Tracheal epithelial cell (primary cell): ENCODE results near the gene ASB10. TPM values are rescaled to one million over a fixed set of nuclear protein-coding genes. Genes with fewer than 3 reads are reported as not detected.

ENCODE experiments used
- total RNA-seq: library from RNA; depleted of rRNA; stranded (reverse); fragments of >200 nt; gene quantifications from 2 replicates; pipeline ENCODE4 v1.2.1, GENCODE V29; 2014

The ASB10 gene
- not detected in 2 replicates for total RNA-seq

GRCh38 chr7:151186640-151187408 lies at the start of gene ASB10:
Gene ASB10, minus strand, starts transcription at chr7:151187250. Its CDS starts 120 bp downstream, at chr7:151187130.

GRCh38 chr7:151232091-151232916 lies 45.3 kb upstream of the ASB10 start, which contains the start of gene CHPF2:
Gene CHPF2, plus strand, starts transcription at chr7:151232483. Its CDS starts 1,529 bp downstream, at chr7:151234012.

DNA sequence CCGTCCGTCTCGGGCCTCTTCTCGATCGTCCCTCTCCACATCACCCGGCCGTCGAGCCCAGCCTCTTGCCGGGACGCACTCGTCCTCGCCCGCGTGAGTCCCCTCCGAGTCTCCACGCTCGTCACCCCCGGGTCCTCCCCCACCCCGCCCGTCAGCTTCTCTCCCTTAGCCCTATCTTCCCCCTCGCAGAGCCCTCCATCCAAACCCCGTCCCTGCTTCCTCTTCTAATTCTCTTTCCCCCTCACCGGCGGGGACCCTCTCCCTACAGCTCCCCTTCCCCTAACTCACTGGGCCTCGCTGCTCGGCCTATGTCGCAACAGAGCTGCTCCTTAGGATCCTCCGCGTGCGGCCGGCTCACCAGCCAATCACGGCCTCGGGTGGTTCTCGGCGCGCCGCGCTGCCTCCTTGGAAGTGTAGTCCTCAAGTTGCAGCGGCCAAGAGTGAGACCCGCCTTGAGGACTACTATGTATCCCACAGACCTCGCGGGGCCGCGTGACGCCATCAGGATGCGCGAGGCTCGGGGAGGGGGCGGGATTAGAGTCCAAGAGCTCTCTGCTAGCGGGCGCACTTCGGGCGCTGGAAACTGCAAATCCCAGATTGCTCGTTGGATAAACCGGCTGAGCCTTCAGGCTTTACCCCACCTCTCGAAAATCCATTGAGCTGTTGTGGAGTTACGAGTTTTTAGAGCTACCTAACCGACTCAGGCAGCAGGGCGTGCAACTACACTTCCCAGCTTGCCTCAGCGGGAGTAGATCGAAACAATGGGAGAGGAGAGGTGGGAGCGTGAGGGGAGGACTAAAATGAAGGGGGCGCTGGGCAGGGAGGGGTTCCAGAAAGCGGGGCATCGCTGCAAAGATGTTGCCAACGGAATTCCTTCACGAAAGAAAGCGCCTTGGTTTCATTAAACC lies 40.1 kb upstream of the ASB10 start, which contains the start of gene ABCF2:
Gene ABCF2 (minus strand): TSS at position 331 of the 908 bp plus-strand sequence. CDS start 747 bp downstream, outside the sequence.

DNA sequence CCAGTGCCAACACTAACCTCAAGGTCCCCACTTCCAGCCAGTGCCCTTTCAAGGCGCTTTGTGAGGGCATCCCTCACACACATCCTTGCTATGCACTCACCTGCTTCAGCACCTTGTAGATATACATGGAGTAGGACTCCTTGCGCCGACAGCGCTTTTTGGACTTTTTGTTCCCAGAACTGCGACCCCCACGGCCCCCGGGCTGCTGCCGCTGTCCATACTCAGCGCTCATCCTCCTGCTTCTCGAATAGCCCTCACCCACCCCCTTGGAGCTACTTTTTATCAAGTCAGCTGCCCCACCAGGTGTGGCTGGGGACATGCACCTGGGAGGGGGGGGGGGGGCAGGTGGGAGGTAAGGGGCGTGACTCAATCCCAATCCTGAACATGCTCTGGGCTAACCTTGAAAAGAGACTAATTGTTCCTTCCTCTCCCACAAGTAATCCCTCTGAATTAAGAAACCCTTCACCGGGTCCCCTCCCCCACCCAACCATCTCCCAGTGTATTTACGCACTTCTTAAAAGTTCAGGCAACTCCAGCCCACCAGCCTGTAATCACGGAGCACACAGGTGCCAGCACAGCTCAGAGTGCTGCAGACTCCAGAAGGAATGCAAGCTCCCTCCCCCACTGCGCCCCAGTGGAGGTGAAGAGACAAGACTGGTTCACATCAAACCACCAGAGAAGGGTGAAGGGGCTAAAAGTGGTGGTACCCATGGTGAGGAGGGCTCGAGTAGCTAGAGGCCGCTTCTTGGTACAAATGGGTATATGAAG lies 23.2 kb upstream of the ASB10 start, which contains the start of gene H2BK1:
Gene H2BK1 (minus strand): TSS at position 402 of the 768 bp plus-strand sequence. CDS start 170 bp downstream, at position 232.

GRCh38 chr7:151167197-151167961 lies 19.7 kb downstream of the ASB10 start, which contains the start of gene GBX1:
Gene GBX1, minus strand, starts transcription at chr7:151167694. Its CDS starts 146 bp downstream, at chr7:151167548.

Other genes with a start within 250 kb of the ASB10 start
- 0.21 and 0.24 TPM in 2 replicates for gene KCNH2, start 208.9 kb downstream of the ASB10 start, total RNA-seq
- gene NOS3, start 196.2 kb downstream of the ASB10 start, total RNA-seq: 0.64 TPM in 1 of 2 replicates, not detected in the other
- gene ATG9B, start 162.8 kb downstream of the ASB10 start, total RNA-seq: 0.24 TPM in 1 of 2 replicates, not detected in the other
- 13.9 and 14.9 TPM in 2 replicates for gene ABCB8, start 158.8 kb downstream of the ASB10 start, total RNA-seq
- gene ASIC3, start 138.7 kb downstream of the ASB10 start, total RNA-seq: 0.21 TPM in 1 of 2 replicates, not detected in the other
- 14.1 and 18.1 TPM in 2 replicates for gene CDK5, start 129.4 kb downstream of the ASB10 start, total RNA-seq
- gene SLC4A2, start 127.7 kb downstream of the ASB10 start, total RNA-seq: 27.5 and 48.2 TPM in 2 replicates
- gene FASTK, start 106.4 kb downstream of the ASB10 start, total RNA-seq: 71.0 and 78.1 TPM in 2 replicates
- 26.9 and 27.2 TPM in 2 replicates for gene TMUB1, start 103.8 kb downstream of the ASB10 start, total RNA-seq
- gene AGAP3, start 100.8 kb downstream of the ASB10 start, total RNA-seq: 99.0 and 106 TPM in 2 replicates
- gene GBX1, start 19.6 kb downstream of the ASB10 start, total RNA-seq: 0.24 TPM in 1 of 2 replicates, not detected in the other
- gene H2BK1, start 23.2 kb upstream of the ASB10 start, total RNA-seq: not detected in 2 replicates
- 70.1 and 85.5 TPM in 2 replicates for gene ABCF2, start 40.0 kb upstream of the ASB10 start, total RNA-seq
- 32.8 and 47.0 TPM in 2 replicates for gene CHPF2, start 45.2 kb upstream of the ASB10 start, total RNA-seq
- 6.8 and 13.0 TPM in 2 replicates for gene SMARCD3, start 61.4 kb upstream of the ASB10 start, total RNA-seq
- 31.6 and 43.1 TPM in 2 replicates for gene NUB1, start 154.6 kb upstream of the ASB10 start, total RNA-seq
- gene WDR86, start 222.8 kb upstream of the ASB10 start, total RNA-seq: 0.24 and 1.3 TPM in 2 replicates